GM20431 (cell line): ENCODE data around the gene FOXB1.

Experiments
- in situ Hi-C: fragments of 300-500 bp; cut with MseI, MboI; formaldehyde crosslinking; loops from one replicate; pipeline ENCODE4 v1.15.0; 2020; ENCODE audit warnings: low sequenced_read_pairs; ENCODE audit not compliant: unreplicated experiment

Gene FOXB1

DNA sequence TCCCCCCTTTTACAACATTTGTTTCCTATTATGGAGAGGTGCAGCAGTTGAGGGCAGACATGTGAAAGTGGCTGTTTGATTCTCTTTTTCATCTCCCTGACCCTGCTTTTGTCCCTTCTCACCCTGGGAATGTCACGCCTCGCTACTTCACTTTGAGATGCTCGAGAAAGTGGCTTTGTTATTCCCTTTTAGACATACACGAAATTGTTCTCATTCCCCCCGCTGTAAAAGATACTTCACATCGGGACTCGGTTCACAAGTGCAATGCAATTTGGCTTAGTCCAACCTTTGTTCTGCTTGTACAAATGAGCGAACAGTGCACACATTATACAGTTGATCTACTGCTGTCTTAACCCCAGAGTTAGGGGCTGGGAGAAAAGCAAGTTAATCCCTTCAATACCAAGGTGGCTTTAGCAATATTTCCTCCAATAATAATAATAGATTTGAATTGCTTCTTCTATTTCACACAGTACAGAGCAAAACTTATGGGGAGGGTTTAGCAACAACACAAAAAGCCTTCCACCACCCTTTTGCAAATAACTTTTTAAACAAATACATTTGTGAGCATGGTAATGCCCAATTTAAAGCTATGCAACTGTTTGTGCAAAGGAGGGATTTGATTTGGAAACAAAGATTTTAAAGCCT, 5.7 kb upstream of the FOXB1 start:
- in situ Hi-C loops: no loop called here

GRCh38 chr15:59998950-59999611, 5.0 kb upstream of the FOXB1 start:
- in situ Hi-C loops: no loop called here

- in situ Hi-C loops: no loop called here
These were observed 4.4 kb upstream of the FOXB1 start for GRCh38 chr15:59999612-60000112.

DNA sequence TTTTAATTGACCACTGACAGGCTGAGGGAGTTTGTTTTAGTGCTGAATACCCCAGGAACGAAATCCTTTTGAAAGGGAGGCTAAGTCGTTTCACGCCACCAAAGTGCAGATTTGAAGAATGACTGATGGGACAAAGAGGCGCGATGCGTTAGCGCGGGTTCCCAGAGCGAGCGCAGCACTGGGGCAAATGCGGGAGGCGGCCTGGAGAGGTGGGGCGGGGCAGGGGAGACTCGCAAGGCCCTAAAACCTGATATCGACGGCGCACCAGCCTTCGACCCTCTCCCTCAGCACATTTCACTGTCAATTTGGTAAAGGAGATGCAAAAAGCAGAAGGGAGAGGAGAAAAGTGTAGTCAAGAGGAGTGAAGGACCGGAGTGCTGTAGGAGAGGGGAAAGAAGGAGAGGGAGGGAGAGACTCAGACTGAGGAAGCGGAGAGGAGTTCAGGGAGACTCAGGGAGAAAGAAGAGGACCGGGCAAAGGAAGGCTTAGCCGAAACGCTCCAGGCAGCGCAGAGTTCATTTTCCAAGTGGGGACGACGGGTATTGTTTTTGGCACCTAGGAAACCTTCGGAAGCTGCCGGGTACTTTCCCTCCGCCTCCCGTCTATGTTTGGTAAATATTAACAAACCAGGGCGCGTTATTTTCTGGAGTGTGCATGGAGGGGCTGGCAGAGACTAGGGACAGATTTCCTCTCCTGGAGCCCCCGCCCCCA, 3.8 kb upstream of the FOXB1 start:
- in situ Hi-C loops: no loop called here

DNA sequence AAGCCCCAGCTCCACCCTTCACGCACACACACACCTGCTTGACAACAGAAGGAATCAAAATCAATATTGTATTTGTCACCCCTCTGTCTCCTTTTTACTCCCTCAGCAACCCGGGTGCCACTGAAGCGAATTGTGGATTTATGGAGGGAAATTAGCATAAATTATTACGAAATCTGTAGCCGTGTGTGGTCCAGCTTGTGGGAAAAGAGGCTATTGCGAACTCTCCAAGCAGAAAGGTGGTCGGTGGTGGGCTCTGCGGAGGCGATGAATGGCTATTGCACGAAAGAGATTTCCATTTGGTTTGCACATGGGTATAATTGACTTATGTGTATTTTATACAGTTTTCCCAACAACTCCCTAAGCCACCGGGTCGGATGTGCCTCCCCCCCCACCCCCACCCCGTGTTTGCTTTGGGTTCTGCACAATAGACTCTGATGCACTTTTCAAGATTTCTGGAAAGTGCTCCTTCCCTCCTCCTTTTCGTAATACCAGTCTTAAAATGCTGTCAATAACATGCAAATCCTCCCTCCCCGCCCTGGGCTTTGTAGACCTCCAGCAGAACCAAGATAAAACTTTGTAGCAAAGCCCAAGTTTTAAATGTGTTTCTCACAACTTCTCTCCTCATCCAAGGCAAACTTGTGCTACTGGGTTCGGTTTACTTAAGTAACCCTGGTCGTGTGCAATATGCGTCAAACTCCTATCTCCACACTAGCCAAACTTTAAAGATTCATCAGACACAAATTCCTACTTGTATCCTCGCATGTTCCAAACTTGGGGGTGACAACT, 3.1 kb upstream of the FOXB1 start:
- in situ Hi-C loops: no loop called here

GRCh38 chr15:60001610-60002527, 2.2 kb upstream of the FOXB1 start:
- in situ Hi-C loops: no loop called here

DNA sequence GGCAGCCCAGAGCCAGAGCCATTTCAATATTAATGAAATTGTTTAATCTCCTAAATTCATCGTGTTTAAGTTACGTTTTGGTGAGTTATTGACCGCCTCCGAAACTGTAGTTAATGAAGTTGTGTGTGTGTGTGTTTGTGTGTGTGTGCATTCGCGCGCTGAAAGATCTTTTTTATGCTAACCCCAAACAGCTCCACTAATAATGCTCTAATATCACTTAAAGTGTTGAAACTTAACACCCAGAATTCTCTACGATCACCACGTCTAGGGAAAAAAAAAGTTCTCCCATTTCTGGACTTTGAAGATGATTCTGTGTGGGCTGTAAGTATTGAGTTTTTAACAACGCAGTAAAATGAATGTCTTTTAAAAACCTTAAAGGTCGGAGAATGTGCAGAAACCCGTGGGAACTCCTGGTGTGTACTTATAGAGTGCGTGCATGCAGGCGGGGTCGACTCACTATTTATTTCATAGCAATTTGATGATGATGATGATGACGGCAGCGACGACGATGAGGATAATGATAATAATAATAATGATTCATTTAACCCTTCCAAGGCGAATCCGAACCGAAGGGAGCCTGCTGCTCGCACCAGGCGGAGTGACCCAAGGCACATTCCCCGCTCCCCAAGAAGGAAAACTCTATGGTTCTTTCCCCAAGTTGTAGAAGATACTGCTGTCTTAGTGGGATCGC, 1.4 kb upstream of the FOXB1 start:
- in situ Hi-C loops: no loop called here

- in situ Hi-C loops: no loop called here
These were observed 685 bp upstream of the FOXB1 start for GRCh38 chr15:60003243-60004008.

GRCh38 chr15:60004846-60005351, 788 bp downstream of the FOXB1 start:
- in situ Hi-C loops: no loop called here

DNA sequence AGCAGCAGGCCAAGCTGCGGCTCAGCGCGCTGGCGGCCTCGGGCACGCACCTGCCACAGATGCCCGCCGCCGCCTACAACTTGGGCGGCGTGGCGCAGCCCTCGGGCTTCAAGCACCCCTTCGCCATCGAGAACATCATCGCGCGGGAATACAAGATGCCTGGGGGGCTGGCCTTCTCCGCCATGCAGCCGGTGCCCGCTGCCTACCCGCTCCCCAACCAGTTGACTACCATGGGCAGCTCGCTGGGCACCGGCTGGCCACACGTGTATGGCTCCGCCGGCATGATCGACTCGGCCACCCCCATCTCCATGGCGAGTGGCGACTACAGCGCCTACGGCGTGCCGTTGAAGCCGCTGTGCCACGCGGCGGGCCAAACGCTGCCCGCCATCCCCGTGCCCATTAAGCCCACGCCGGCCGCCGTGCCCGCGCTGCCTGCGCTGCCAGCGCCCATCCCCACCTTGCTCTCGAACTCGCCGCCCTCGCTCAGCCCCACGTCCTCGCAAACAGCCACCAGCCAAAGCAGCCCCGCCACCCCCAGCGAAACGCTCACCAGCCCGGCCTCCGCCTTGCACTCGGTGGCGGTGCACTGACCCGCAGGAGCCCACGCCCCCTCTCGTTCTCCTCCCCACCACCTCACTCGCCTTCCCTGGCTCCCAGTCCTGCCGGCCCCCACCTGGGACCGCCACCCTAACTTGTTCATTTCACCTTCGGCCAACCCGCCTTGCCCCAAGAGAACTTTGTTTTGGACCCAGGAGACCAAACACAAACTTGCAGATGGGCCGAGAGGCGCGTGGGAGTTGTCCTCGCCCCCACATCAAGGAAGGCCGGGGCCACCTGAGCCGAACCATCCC, 1.5 kb downstream of the FOXB1 start:
- in situ Hi-C loops: no loop called here

DNA sequence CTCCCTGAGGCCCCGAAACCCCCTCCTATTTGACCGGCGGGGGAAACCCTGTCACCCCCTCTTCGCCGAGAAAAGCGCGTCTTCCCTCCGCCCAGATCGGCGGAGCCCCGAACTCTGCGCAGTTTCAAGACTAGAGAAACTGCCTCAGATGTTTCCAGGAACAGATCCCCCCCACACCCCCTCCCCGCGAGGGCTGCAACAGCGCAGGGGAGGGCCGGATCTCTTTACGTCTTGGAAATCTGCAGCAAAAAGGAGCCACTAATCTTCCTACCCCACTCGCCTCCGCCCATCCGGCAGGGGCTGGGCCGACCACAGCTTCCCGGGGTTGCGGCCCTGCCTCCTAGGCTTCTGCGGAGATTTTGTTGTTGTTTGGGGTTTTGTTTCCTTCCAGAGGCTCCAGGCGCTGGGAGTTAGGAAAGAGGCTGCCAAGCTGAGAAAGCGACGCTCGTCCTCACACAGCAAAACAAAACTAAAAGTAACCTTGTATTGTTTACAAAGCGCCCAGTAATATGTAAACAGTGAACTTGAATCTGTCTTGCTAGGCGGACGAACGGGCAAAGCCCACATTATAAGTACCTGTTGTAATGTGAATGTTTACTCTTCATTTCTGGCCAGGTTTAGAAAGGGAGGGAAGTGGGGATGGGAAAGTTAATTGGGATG, 2.2 kb downstream of the FOXB1 start:
- in situ Hi-C loops: no loop called here

- in situ Hi-C loops: no loop called here
These were observed 2.8 kb downstream of the FOXB1 start for GRCh38 chr15:60006873-60007272.

- in situ Hi-C loops: no loop called here
These were observed 5.2 kb downstream of the FOXB1 start for GRCh38 chr15:60009124-60009960.

DNA sequence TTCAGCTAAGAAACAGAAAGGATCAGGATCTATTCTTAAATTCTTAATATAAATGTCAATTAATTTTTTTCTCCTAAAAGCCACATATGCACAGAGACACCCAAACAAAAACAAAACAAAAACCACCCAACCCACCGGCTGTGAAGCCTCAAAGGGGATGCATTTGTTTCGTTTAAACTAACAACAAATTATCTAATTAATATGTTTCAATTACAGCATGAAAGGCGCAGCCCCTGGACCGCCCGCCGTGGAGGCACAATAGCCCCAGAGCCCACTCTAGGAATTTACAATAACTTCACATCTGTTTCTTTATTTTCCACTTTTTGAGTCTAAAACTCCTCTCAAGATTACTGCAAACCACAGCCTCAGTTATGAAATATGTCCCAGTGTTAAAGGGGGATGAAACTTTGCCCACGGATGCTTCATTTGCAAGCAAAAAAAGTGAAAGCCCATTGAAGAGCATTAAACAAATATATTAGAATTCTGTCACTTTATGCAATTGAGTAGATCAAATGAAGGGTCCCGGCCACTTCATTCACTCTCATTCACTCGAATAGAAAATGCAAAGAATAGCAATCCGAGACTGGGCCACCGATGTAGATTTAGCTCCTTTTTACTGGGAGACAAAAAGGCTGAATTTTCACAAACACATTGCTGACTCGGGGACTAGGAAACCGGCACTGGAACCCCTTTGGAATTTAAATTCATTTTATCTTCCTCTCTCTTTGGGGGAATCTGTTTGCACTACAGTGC, 6.0 kb downstream of the FOXB1 start:
- in situ Hi-C loops: no loop called here

- in situ Hi-C loops: no loop called here
These were observed 6.7 kb downstream of the FOXB1 start for GRCh38 chr15:60010858-60011257.
